GM19438 (cell line): Measurements from ENCODE around the gene MCU.
"Not testable (repeated sequence)": the region's sequence is repeated elsewhere in the genome, so short reads cannot be mapped to it uniquely, and the experiment has no call there.

ENCODE experiments used
- ATAC-seq: cut with Tn5 transposase; IDR thresholded peaks from one replicate; pipeline ENCODE4 v1.9.1; 2021; ENCODE audit warnings: low read depth; ENCODE audit not compliant: unreplicated experiment

MCU gene

GRCh38 chr10:72888151-72888638, 196.3 kb downstream of the MCU start:
- ATAC-seq = no peak

GRCh38 chr10:72889391-72889831, 197.5 kb downstream of the MCU start:
- no peak for ATAC-seq

- no peak for ATAC-seq
These were observed 198.1 kb downstream of the MCU start for GRCh38 chr10:72890086-72890485.

- no peak for ATAC-seq
These were observed 201.3 kb downstream of the MCU start, which contains the start of gene OIT3 for GRCh38 chr10:72893136-72893798. OIT3 (plus strand) TSS chr10:72893739; CDS start chr10:72893799, 60 bp downstream.

- no peak for ATAC-seq
These were observed 203.4 kb downstream of the MCU start for GRCh38 chr10:72895236-72895850.

GRCh38 chr10:72898616-72899015, 206.7 kb downstream of the MCU start:
- ATAC-seq = no peak

- ATAC-seq = no peak
These were observed 207.6 kb downstream of the MCU start for GRCh38 chr10:72899545-72899944.

GRCh38 chr10:72903941-72904446, 212.1 kb downstream of the MCU start:
- ATAC-seq = not testable (repeated sequence)

GRCh38 chr10:72904806-72905205, 212.9 kb downstream of the MCU start:
- ATAC-seq = no peak

- ATAC-seq = no peak
These were observed 214.5 kb downstream of the MCU start for GRCh38 chr10:72906446-72906845.

- no peak for ATAC-seq
These were observed 218.8 kb downstream of the MCU start for GRCh38 chr10:72910705-72911104.

GRCh38 chr10:72911758-72912157, 219.8 kb downstream of the MCU start:
- no peak for ATAC-seq

GRCh38 chr10:72912736-72913135, 220.8 kb downstream of the MCU start:
- ATAC-seq = no peak

- no peak for ATAC-seq
These were observed 221.3 kb downstream of the MCU start for GRCh38 chr10:72913287-72913686.

- ATAC-seq = not testable (repeated sequence)
These were observed 225.3 kb downstream of the MCU start for GRCh38 chr10:72917201-72917600.

- not testable (repeated sequence) for ATAC-seq
These were observed 225.9 kb downstream of the MCU start for GRCh38 chr10:72917803-72918332.

GRCh38 chr10:72918352-72918751, 226.4 kb downstream of the MCU start:
- ATAC-seq = no peak

- ATAC-seq = not testable (repeated sequence)
These were observed 229.3 kb downstream of the MCU start for GRCh38 chr10:72921147-72921683.

- no peak for ATAC-seq
These were observed 232.4 kb downstream of the MCU start for GRCh38 chr10:72924351-72924750.

GRCh38 chr10:72925951-72926465, 234.1 kb downstream of the MCU start:
- ATAC-seq = no peak

GRCh38 chr10:72927485-72927884, 235.5 kb downstream of the MCU start:
- ATAC-seq = no peak
